GM19238 (cell line): ENCODE results near the gene TMIGD3.
"Not testable (repeated sequence)": the region's sequence is repeated elsewhere in the genome, so short reads cannot be mapped to it uniquely, and the experiment has no call there.

Source experiments
- DNase-seq: peaks from one replicate; pipeline ENCODE4 v3.0.0; 2011; ENCODE audit warnings: low spot score; ENCODE audit not compliant: insufficient read length

The TMIGD3 gene

DNA sequence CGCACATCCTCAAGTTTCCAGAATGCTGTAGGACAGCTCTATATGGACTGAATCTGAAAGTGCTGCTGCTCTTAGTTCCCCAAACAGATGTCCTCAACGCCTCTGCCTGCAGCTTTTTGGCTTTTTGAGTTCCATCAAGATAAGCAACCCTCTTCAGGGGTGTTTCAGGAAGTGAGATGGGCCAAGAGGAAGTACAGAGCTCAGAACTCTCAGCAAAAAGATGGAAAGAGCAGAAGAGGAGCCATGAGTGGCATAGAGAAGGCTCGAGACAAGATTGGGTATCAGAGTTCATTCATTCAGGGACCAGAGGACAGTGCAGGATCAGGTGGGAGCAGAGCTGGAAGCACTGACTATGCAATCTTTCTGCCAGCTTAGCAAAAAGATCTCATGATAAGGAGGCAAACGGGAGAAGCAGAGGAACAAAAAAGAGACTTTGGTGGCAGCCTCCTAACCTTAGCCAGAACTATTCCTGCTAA lies at the start of gene TMIGD3, which contains the start of gene ADORA3:
TMIGD3 (minus strand) TSS at position 49 of the 476 bp plus-strand sequence. CDS start 279 bp downstream, outside the sequence.
ADORA3 (minus strand) TSS at position 49 of the 476 bp plus-strand sequence. CDS start 279 bp downstream, outside the sequence.
- no peak for DNase-seq

DNA sequence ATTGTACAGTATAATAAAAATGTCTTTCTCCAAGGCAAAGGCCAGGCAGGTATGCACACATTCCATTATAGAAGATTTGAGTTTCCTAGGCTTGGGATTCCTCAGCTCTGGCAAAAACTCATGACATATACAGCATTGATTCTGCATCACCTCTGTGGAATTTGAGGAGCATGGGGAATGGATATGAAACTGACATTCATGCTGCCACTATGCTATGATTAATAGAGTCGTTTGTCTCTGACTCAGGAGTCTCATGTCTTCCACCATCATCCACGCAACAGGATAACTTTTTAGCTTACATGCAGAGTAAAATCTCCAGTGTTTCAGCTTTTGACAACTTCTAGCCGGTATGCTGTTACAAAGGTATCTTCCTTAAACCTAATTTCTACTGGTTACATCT lies 49.8 kb upstream of the TMIGD3 start:
- DNase-seq = no peak

DNA sequence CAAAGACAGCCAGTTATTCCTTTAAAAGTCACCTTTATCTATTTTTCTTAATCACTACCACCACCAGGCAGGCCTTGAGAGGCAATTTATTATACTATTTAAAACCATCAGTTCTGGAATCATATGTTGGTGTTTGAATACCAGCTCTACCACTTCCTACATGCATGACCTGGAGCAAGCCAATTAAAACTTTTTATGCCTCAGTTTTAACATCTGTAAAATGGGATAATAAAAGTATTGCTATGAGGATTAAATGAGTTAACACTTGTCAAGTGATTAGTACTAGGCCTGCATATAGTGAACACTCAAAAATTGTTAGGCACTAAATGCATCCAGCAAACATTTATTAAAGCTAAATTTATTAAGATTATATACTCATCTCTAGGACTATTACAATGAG lies 49.2 kb upstream of the TMIGD3 start:
- no peak for DNase-seq

DNA sequence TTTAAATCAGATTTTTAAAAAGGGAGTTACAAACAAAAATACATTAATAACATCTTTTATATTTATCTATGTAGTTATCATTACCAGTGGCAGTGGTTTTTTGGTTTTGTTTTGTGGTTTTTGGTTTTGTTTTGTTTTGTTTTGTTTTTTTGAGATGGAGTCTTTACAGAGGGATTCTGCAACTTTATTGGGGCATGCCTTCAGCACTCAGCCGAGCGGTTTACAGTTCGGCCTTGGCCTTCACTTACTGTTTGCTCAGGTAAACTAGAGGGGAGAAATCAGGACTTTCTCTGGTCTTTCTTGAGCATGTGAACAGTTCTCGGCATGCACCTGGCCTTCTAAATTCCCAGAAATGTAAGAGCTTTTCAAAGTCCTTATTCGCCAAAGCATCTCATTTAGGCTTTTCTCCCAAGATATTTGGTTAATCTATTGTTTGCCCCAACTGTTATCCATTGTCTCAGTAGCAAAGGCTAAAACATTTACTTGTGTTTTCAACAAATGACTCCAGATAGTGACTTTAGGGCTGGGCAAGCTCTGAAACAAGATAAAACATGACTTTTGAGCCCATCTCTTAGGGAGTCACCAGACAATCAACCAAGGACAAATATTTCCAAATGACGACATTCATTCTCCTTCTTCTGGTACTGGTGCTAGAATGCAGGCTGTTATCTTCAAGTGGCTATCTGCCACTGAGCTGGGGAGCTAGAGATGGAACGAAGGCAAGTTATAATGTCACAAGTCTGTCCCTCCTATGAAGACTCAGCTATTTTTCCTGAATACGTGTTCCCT lies 48.4 kb upstream of the TMIGD3 start:
- no peak for DNase-seq

DNA sequence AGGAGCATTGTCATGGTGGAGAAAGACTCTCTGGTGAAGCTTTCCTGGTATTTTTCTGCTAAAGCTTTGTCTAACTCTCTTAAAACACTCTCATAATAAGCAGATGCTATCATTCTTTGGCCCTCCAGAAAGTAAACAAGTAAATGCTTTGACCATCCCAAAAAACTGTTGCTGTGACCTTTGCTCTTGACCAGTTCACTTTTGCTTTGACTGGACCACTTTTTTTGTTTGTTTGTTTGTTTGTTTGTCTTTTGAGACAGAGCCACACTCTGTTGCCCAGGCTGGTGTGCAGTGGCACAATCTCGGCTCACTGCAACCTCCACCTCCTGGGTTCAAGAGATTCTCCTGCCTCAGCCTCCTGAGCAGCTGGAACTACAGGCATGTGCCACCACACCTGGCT lies 44.4 kb upstream of the TMIGD3 start:
- not testable (repeated sequence) for DNase-seq

DNA sequence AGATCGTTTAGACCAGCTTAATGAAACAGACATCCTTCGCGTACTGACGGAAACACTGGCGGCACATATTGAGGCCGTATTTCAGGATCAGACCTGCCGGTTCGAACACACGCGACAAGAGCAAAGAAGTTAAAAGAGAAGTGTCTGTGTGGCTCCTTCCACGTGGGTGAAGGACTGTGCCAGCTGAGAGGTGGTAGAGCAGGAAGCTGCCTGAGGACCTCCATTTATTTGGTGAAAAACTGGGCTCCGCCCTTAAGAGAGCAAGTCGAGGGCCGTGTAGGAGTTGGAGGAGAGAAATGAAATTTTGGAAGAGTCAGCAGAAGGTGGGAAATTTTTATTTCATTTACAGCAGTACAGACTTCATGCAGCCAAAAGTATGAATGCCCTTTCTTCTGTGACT lies 38.8 kb upstream of the TMIGD3 start:
- DNase-seq = no peak

DNA sequence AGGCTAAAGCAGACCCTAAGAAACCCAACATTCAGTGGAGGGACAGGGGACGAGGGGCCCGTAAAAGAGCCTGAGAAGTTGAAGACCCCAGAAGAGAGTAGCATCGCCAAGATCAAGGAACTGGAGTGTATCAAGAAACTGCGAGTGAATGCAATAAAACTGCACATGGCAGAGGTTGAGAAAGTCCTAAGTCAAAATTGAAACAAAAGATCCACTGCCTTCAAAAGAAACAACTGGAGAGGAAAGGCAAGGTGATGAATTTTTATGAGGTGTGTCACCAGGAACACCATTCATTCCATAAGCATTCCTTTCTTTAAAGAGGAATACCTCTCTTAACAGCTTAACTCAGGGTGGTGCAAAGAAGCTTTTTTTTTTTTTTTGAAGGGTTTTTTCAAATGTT lies 38.3 kb upstream of the TMIGD3 start:
- DNase-seq = no peak

DNA sequence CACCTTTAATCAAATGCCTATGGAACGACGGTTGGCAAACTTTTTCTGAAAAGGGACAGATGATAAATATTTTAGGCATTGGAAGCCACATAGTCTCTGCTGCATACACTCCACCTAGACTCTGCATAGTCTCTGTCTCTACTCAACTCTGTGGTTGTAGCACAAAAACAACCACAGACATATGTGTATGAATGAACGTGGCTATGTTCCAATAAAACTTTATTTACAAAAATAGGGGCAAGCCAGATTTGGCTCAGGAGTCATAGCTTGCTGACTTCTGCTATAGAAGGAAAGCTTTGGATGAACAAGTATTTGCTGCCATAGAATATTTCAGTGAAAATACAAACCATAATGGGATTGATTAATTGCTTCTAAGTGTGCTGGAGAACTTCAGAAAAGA lies 37.5 kb upstream of the TMIGD3 start:
- no peak for DNase-seq

DNA sequence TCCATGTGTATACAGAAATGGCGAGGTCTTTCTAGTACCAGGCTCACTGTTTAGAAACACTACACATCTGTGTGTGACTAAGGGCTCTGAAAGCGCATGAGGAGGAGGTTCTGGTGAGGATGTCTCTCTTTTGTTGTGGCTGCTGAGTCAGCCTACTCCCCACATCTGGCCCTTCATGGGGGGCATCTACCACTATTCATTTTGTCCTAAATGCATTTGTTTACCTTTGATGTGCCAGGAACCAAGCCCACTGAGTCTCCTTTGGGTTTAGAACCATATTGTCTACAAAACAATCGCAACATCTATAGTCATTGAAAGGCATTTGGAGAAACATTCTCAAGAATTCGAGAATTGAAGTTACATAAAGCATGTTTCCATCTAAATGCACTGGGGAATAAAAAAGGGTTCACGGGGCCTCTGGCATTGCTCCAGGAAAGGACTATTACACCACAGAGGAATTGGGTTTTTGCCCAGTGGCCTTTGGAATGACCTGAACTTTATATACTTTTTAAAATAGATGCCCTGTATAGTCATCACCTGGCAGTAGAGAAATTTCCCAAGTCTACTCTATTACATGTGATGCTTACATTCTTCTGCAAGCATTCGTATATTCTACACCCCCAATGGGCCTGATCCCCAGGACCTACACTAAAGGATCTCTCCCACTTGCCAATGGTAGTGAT lies 35.1 kb upstream of the TMIGD3 start:
- DNase-seq = no peak

DNA sequence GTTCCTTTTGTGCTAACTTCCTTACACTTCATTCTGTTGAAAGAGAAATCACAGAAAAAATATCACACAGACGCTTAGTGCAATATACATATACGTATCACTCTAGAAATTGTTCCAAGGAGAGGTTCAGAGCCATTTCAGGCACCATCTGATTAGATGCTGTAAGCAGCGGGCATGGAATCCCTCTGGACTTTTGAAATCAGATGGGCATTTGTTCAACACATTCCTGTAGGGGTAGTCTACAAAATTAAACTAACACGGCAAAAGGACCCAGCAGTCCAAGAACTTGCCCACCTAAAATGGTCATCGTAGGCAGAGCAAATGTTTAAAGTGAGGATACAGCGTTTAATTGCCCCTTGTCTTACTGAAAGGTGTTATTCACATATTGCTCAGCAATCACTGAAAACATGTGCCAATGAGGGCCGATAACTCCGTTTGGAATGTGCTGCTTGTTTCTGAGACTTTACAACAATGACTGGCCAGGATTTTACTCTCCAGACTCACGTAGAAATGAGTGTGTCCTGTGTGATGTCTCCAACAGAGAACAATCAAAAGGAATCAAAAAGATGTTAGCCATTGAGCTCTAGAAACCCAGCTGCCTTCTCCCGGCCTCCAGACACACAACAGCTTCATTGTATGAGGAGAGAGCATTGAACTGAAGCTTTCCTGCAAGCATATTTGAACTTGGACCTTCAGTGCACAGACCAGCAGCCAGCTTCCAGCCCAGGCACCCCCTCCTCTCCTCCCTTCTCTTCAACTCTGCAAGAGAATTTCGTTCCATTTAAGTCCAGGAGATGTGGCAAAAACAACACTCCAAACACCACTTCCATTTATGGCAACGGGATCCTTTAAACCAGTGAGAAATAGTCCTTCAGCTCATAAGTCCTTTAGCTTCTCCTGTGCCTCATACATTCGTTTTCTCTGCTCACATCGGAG lies 32.1 kb upstream of the TMIGD3 start:
- no peak for DNase-seq

DNA sequence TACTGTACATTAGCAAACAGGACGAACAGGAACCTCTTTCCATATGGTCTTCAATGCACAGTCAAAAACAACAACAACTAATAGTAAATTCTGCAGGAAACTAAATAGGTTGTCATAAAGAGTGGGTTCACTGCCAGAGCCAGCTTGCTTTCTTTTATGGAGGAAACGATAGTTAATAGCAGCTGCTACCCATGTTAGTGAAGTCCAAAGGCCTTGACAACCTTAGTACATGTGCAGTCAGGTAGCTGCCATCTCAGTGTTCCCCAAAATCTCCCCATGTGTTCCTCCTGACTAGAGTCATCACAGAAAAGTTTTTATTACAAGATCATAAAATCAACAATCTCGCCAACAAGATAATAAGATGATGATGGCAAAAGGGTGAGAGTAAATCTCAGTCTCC lies 16.6 kb upstream of the TMIGD3 start:
- no peak for DNase-seq

DNA sequence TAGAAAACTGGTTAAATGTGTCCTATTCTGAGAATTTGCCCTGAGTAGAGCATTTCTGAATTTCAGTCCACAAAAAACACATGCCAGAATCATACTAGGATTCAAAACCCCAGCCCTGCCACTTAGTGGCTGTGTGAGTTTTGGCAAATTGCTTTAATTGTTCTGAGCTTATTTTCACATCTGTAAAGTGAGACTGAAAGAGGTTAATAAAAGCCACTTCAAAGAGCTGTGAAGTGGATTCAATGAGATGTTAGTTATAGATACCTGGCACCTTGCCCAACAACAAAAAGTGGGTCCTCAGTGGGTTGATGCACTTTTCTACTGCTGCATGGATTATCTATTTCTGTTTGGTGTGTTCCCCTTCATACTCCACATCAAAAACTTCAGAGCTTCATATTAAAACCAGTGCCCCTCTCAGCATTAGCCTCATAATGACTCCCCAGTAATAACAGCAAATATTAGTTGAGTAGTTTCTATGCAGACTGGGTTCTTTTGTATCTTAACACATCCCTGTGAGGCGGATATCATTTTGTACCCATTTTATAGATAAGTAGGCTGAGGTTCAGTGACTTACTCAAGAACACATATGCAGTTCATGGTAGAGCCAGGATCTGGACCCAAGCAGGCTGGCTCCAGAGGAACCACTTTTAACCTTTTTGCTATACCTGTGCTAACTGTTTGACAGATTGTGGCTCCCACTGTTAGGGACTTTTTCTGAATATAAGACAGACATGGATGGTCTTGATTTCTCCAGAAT lies 14.2 kb upstream of the TMIGD3 start:
- no peak for DNase-seq

DNA sequence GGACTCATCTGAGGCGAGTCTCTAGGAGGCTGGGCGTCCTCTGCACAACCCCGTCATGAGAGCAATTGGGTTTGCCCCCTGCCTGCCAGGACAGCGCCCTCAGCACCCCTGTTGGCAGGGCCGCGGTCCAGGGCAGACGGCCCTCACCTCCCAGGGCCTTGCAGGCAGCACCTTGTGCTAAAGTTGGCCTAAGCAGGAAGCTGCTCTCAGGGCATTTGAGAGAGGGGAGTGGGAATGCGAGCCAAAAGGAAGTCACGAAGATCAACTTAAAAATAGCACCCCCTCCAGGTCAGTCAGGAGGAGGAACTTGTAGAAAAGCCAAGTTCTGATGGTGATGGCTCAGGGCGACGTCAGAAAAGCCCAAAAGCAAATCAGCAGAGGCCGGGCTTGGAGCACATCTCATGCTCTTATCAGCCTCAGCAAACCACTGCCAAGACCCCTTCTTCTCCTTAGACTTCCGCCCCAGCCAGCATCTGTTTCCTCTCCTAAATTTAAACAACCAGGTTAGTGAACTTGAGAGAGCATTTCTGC lies 12.6 kb upstream of the TMIGD3 start:
- peak; percentile 45 for DNase-seq

DNA sequence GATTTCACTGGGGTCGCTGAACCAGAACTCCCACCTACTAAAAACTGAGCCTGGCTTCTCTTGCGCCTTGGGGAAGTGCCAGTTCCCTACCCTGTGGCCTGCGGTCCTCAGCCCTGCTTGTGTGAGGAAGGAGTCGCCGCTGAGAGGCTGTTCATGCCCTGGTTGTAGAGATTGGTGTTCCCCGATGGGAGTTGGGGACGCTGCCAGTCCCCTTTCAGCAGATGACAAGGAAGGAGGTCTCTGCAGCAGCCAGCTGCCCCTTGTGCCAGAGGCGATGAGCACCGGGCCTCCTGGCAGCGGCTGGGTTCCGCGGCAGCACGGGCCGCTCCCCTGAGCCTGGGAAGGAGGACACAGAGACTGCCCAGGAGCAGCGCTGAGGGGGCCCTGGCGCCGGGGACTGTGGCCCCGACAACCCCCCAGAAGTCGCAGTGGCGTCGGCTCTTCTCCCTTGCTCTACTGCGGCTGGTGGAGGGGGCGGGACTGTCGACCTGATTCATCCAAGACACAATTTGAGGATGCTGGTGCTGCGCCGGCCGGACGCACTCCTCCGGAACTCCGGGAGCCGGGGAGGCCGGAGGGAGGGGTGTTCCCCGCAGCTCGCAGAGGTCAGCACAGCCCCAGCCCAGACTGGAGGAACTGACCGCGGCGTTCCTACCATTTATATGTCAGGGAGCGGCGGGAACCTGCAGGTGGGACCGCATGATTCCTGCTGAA lies 12.0 kb upstream of the TMIGD3 start:
- DNase-seq = no peak

DNA sequence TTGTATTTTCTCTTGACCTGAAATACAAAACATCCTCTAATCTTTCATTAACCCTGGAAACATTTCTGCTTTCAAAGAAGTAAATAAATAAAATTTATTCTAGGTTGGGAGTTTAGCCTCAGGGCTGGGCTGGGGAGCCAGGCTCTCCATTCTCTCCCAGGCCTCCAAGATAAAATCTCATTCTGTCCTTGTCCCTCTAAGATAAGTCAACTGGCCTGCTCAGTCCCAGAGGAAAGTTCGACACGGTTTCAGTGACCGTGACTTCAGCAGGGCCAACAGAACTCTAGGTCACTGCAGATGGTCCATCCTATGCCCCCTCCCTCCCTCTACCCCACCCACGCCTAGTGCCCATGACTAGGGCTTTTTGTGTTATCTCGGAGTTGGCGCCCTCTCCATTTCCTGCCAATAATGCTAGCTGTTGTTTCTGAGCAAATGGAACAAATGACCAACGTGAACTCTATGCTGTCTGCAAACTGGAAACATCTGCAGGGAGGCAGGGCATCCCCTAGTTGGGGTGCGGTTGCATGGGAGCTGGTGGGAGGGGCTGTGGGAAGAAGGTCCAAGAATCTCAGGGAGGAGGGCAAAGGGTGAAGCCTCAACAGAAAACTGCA lies 10.1 kb upstream of the TMIGD3 start:
- no peak for DNase-seq

DNA sequence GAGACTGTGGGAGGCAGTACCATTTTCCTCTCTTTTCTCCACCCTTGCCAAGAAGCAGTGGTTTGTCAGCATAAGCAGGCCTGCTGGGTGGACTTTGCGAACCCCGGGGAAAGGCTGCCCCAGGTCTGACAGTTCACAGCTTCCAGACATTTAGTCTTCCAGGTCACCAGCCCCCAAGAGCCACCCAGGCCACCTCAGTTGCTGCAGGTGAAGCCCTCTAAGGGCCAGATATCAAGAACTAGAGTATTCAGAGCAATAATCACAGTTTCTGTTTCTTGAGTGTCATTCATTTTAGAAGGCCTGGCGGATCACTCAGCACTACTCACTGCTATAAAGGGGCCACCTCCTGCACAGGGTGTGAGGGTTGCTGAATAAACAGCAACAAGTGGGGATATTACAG lies 9.5 kb upstream of the TMIGD3 start:
- no peak for DNase-seq

DNA sequence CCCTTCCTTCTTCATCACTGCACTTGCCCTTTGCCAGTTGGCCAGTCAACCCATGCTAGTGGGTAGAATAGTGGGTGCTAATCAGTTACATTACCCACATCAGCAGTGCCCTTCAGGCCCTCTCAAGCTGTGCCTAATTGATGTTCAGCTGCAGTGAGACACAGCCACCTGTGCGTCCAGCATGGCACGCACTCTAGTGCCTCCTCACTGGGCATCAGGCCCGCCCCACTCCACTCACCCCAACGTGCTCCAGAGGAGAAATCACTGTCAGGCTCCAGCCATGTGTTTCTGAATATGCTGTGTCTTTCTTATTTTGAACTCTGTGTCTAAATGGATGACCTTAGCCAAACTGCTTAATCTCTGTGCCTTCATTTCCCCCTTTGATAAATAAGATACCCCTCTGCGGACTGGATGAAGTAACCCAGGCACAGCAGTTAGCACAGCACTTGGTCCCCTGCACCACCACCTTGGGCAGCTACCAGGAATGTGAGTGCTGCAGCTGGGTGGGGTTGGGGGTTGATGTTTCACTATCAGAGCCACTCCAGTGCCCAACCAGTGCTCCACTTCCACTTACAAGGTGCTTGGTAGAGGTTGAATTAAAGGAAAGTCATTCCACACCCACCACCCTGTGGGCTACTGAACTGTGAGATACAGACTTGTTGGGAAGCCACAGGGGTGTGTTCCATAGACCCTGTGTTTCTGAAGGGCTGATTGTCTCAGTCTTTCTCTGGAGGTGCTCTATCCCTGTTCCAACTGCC lies 8.9 kb upstream of the TMIGD3 start:
- DNase-seq = no peak

DNA sequence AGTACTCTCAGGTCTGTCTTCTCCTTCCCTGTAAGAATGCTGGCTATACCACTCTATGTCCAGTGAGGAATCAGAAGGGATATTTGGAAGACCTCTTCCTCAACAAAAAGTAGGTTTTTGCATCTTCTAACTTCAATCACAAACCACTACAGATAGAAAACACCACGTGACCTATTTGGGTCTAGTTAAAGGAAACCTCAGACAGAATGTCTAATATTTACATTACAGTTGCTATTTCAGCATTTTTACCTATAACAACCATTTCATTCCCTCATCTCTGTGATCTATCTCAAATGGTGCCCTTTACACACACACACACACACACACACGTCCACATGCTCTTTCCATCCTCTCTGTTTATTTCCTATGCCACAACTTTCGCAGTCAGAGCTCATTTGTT lies 7.9 kb upstream of the TMIGD3 start:
- no peak for DNase-seq

DNA sequence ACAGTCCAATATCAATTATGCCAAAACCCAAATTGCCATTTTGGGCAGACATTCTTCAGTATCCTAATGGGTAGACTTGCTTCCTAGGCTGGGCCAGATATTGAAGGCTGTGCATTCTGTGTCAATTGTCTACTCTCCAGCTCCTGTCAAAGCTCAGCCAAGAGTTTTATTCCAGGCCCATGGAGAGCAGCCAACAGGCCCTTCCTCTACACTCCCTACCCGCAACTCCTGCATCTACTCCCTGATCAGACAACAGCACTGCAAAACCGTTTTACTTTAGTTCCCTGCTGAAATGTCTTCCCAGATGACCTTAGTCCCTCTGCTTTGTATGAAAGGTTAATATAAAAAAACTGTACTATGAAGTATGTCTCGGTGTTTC lies 6.6 kb upstream of the TMIGD3 start:
- no peak for DNase-seq
